ENCODE data around the gene DRAP1. TPM values are rescaled to one million over a fixed set of nuclear protein-coding genes. Genes with fewer than 3 reads are reported as not detected.

Gene DRAP1
- total and polyA plus RNA-seq, 7 donors, result 74.5 to 217 (median 121) TPM

GRCh38 chr11:65944191-65944590, 25.0 kb downstream of the DRAP1 start:
- Histone ChIP-seq H3K36me3 (ENCODE audit: insufficient read depth in 1 of 2, low read depth in 1 of 2) (no peaks in the 10 kb centered on the region), H3K27ac (no peak overlapping the region), H3K4me3 (no peak overlapping the region), H3K27me3 (ENCODE audit: insufficient read depth in 3 of 3, low read length in 2 of 3) (peaks cover 0 to 4% (median 0%) of the 10 kb centered on the region in 3 donors), H3K9me3 (no peaks in the 10 kb centered on the region), H3K4me1 (no peaks in the 10 kb centered on the region)
- no peak for ATAC-seq
- no peak for TF ChIP-seq CTCF (IDR thresholded peaks at IDR 0.05)
- no peak for DNase-seq
- intact Hi-C loops (cut with DNase I), result no loop called here
- WGBS, 3 donors, result 87 to 88% (median 88%) methylated on average over 8 of the region's 8 CpGs

GRCh38 chr11:65944767-65945166, 25.5 kb downstream of the DRAP1 start:
- 71 to 78% (median 76%) methylated on average over 8 of the region's 8 CpGs for WGBS, 3 donors

GRCh38 chr11:65945430-65945911, 26.2 kb downstream of the DRAP1 start, which contains the start of gene TSGA10IP:
Gene TSGA10IP, plus strand, starts transcription at chr11:65945480. Its CDS starts 196 bp downstream, at chr11:65945676.
- no peak within 1 kb of the TSS for H3K27ac ChIP-seq
- H3K36me3 ChIP-seq (ENCODE audit: insufficient read depth in 1 of 2, low read depth in 1 of 2), result no peaks in the 10 kb centered on the region
- H3K4me1 ChIP-seq, result no peaks in the 10 kb centered on the region
- WGBS, 3 donors, result 53 to 66% (median 58%) methylated on average over 13 of the region's 13 CpGs
- TF ChIP-seq CTCF (IDR thresholded peaks at IDR 0.05), result no peak
- intact Hi-C loops (cut with DNase I), result no loop called here
- ATAC-seq (no peak), DNase-seq (no peak)
- H3K27me3 ChIP-seq (ENCODE audit: insufficient read depth in 3 of 3, low read length in 2 of 3), result peaks cover 0 to 4% (median 0%) of the 10 kb centered on the region in 3 donors
- no peaks in the 10 kb centered on the region for H3K9me3 ChIP-seq
- no peak within 1 kb of the TSS for H3K4me3 ChIP-seq

More at GRCh38 chr11:65944767-65945166, 25.5 kb downstream of the DRAP1 start:
- Histone ChIP-seq H3K36me3 (ENCODE audit: insufficient read depth in 1 of 2, low read depth in 1 of 2) (no peaks in the 10 kb centered on the region), H3K27ac (no peak overlapping the region), H3K27me3 (ENCODE audit: insufficient read depth in 3 of 3, low read length in 2 of 3) (peaks cover 0 to 4% (median 0%) of the 10 kb centered on the region in 3 donors), H3K4me1 (no peaks in the 10 kb centered on the region), H3K4me3 (no peak overlapping the region), H3K9me3 (no peaks in the 10 kb centered on the region)
- ATAC-seq (no peak), DNase-seq (no peak)
- intact Hi-C loops (cut with DNase I), result no loop called here
- TF ChIP-seq CTCF (IDR thresholded peaks at IDR 0.05), result no peak

GRCh38 chr11:65945941-65946558, 26.8 kb downstream of the DRAP1 start:
- no peak for TF ChIP-seq CTCF (IDR thresholded peaks at IDR 0.05)
- Histone ChIP-seq H3K27ac (no peak overlapping the region), H3K36me3 (ENCODE audit: insufficient read depth in 1 of 2, low read depth in 1 of 2) (no peaks in the 10 kb centered on the region), H3K4me1 (no peaks in the 10 kb centered on the region), H3K4me3 (no peak overlapping the region), H3K9me3 (no peaks in the 10 kb centered on the region), H3K27me3 (ENCODE audit: insufficient read depth in 3 of 3, low read length in 2 of 3) (peaks cover 0 to 4% (median 0%) of the 10 kb centered on the region in 3 donors)
- DNase-seq (no peak), ATAC-seq (no peak)
- intact Hi-C loops (cut with DNase I), result no loop called here
- 77 to 86% (median 82%) methylated on average over 11 of the region's 11 CpGs for WGBS, 3 donors
